Erythroblast (primary cell): ENCODE measurements around the gene TNPO2.

Source experiments
- GATA1 ChIP-seq: IDR thresholded peaks from 2 replicates; pipeline ENCODE4 v1.6.1; 2011; ENCODE audit warnings: low read depth, mild to moderate bottlenecking, control low read depth, low read length, moderate library complexity
- POLR2A ChIP-seq: IDR thresholded peaks from 2 replicates; pipeline ENCODE4 v1.6.1; 2011; ENCODE audit warnings: mild to moderate bottlenecking, low read length

DNA sequence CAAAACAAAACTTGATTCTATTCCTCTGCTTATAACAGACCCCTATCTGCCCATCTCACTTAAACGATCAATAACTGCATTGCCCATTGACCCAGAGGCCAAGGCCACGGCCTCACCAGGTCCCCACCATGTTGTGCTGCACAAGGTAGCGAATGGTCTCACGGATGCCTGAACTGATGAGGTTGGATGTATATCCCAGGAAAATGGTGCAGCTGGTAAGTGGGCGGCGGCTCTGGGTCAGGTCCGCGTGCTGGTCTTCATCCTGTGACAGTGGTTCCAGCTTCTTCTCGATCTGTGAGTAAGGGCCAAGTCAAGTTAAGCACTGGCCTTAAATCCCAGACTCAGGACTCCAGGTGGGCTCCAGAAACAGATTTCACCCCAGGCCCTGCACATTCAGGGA lies 43.7 kb downstream of the TNPO2 start:
- TF ChIP-seq POLR2A (no peak), GATA1 (no peak)
